ENCODE measurements around the gene ALKAL2. TPM values are rescaled to one million over a fixed set of nuclear protein-coding genes. Genes with fewer than 3 reads are reported as not detected.

The ALKAL2 gene
- total and polyA plus RNA-seq, 2 donors: 6.7 to 14.5 TPM

DNA sequence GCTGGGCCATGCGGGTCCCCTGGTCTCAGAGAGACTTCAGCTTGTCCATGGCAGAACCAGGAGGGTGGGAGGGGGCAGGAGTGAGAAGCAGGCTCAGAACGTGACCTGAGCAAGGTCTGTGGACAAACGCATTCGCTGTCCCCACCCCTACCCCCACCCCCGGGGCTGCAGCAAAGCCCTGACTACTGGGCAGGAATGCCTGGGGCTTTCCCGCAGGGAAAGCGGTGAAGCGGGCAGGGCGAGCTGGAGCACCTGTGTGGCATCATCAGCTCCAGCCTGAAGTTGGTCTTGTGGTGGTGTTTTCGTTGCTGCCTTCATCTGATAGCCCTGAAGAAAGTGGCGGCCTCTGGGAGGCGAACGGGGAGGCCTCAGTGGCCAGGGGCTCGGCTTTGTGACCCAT lies 26.1 kb upstream of the ALKAL2 start:
- Histone ChIP-seq H3K4me3 (ENCODE audit: low read depth, low read length) (no peak overlapping the region), H3K4me1 (ENCODE audit: insufficient read depth) (no peaks in the 10 kb centered on the region), H3K36me3 (ENCODE audit: insufficient read depth) (no peaks in the 10 kb centered on the region), H3K27ac (ENCODE audit: low read depth) (no peak overlapping the region)
- DNase-seq (ENCODE audit: extremely low spot score): no peak
- 73% methylated on average over 14 of the region's 14 CpGs for WGBS

- Histone ChIP-seq H3K4me1 (ENCODE audit: insufficient read depth) (no peaks in the 10 kb centered on the region), H3K4me3 (ENCODE audit: low read depth, low read length) (no peak overlapping the region), H3K36me3 (ENCODE audit: insufficient read depth) (no peaks in the 10 kb centered on the region), H3K27ac (ENCODE audit: low read depth) (no peak overlapping the region)
- DNase-seq (ENCODE audit: extremely low spot score): no peak
- WGBS: 69% methylated on average over 5 of the region's 5 CpGs
Measured at GRCh38 chr2:310994-311393, 23.1 kb upstream of the ALKAL2 start.

DNA sequence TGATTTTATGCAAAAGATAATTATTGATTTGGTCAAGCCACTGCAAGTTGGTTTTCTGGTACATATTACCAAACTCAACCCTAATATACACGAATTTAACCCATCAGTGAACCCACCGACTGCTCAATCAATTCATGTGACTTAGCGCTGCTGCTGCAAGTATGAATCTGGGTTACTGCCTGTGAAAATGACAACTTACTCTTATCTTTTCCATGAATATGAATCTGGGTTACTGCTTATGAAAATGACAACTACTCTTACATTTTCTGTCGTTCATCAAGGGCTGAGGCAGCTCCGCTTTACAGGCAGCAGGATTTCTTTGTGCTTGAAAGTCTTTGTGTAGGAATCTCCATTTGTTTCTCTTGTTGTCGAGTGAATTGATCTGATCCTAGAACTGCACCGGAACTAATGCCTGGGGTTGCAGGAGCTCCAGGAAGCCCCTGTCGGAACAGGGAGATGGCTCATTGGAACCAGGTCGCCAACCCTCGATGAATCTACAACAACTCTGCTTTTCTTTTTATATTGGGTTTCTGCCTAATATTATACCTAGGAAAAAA lies 22.1 kb upstream of the ALKAL2 start:
- 70% methylated on average over 10 of the region's 10 CpGs for WGBS
- Histone ChIP-seq H3K4me1 (ENCODE audit: insufficient read depth) (no peaks in the 10 kb centered on the region), H3K36me3 (ENCODE audit: insufficient read depth) (no peaks in the 10 kb centered on the region), H3K4me3 (ENCODE audit: low read depth, low read length) (no peak overlapping the region), H3K27ac (ENCODE audit: low read depth) (no peak overlapping the region)
- DNase-seq (ENCODE audit: extremely low spot score): no peak

- 47% methylated on average over 13 of the region's 13 CpGs for WGBS
- H3K4me3 ChIP-seq (ENCODE audit: low read depth, low read length): no peak overlapping the region
- DNase-seq (ENCODE audit: extremely low spot score): no peak
- no peak overlapping the region for H3K27ac ChIP-seq (ENCODE audit: low read depth)
- no peaks in the 10 kb centered on the region for H3K4me1 ChIP-seq (ENCODE audit: insufficient read depth)
- no peaks in the 10 kb centered on the region for H3K36me3 ChIP-seq (ENCODE audit: insufficient read depth)
Measured at GRCh38 chr2:309148-309953, 21.5 kb upstream of the ALKAL2 start.

GRCh38 chr2:305366-305765 lies 17.5 kb upstream of the ALKAL2 start:
- WGBS: 89% methylated on average over 9 of the region's 9 CpGs
- Histone ChIP-seq H3K4me3 (ENCODE audit: low read depth, low read length) (no peak overlapping the region), H3K36me3 (ENCODE audit: insufficient read depth) (no peaks in the 10 kb centered on the region), H3K4me1 (ENCODE audit: insufficient read depth) (no peaks in the 10 kb centered on the region), H3K27ac (ENCODE audit: low read depth) (no peak overlapping the region)
- no peak for DNase-seq (ENCODE audit: extremely low spot score)

DNA sequence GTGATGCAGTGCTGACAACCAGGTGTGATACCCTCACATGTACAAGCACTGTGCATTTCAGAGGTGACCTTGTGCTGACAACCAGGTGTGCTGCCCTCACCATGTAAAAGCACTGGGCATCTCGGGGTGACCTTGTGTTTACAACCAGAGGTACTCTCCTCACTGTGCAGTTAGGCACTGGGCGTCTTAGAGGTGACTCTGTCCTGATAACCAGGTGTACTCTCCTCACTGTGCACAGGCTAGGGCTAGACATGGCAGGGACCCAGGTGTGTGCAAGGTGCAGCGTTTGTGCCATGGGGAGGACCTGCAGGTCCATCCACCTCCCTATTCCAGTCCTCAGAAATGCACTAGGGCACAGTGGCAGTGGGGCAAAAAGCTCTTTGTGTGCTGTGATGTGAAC lies 8.5 kb upstream of the ALKAL2 start:
- Histone ChIP-seq H3K36me3 (ENCODE audit: insufficient read depth) (no peaks in the 10 kb centered on the region), H3K27ac (ENCODE audit: low read depth) (no peak overlapping the region), H3K4me3 (ENCODE audit: low read depth, low read length) (no peak overlapping the region), H3K4me1 (ENCODE audit: insufficient read depth) (no peaks in the 10 kb centered on the region)
- DNase-seq (ENCODE audit: extremely low spot score): no peak
- WGBS: 75% methylated on average over 3 of the region's 3 CpGs

GRCh38 chr2:295090-295489 lies 7.2 kb upstream of the ALKAL2 start:
- Histone ChIP-seq H3K4me3 (ENCODE audit: low read depth, low read length) (no peak overlapping the region), H3K36me3 (ENCODE audit: insufficient read depth) (no peaks in the 10 kb centered on the region), H3K4me1 (ENCODE audit: insufficient read depth) (no peaks in the 10 kb centered on the region), H3K27ac (ENCODE audit: low read depth) (no peak overlapping the region)
- WGBS: 78% methylated on average over 5 of the region's 5 CpGs
- no peak for DNase-seq (ENCODE audit: extremely low spot score)

- 7% methylated on average over 15 of the region's 15 CpGs for WGBS
- peak; percentile 40 for DNase-seq (ENCODE audit: extremely low spot score)
Measured at GRCh38 chr2:290090-290722, 2.3 kb upstream of the ALKAL2 start.

GRCh38 chr2:289362-290089 lies 1.6 kb upstream of the ALKAL2 start:
- Histone ChIP-seq H3K36me3 (ENCODE audit: insufficient read depth) (no peaks in the 10 kb centered on the region), H3K4me1 (ENCODE audit: insufficient read depth) (peaks cover 4% of the 10 kb centered on the region), H3K4me3 (ENCODE audit: low read depth, low read length) (peak overlapping the region; percentile 64), H3K27ac (ENCODE audit: low read depth) (no peak overlapping the region)
- 2% methylated on average over 60 of the region's 60 CpGs for WGBS
- no peak for DNase-seq (ENCODE audit: extremely low spot score)

More at GRCh38 chr2:290090-290722, 2.3 kb upstream of the ALKAL2 start:
- H3K4me3 ChIP-seq (ENCODE audit: low read depth, low read length): peak overlapping the region; percentile 64
- no peaks in the 10 kb centered on the region for H3K36me3 ChIP-seq (ENCODE audit: insufficient read depth)
- peaks cover 4% of the 10 kb centered on the region for H3K4me1 ChIP-seq (ENCODE audit: insufficient read depth)
- H3K27ac ChIP-seq (ENCODE audit: low read depth): no peak overlapping the region

GRCh38 chr2:288758-289361 lies 969 bp upstream of the ALKAL2 start:
- H3K27ac ChIP-seq (ENCODE audit: low read depth): no peak overlapping the region
- WGBS: 2% methylated on average over 38 of the region's 42 CpGs
- DNase-seq (ENCODE audit: extremely low spot score): no peak
- peak overlapping the region; percentile 64 for H3K4me3 ChIP-seq (ENCODE audit: low read depth, low read length)
- no peaks in the 10 kb centered on the region for H3K36me3 ChIP-seq (ENCODE audit: insufficient read depth)
- peaks cover 4% of the 10 kb centered on the region for H3K4me1 ChIP-seq (ENCODE audit: insufficient read depth)

- Histone ChIP-seq H3K36me3 (ENCODE audit: insufficient read depth) (no peaks in the 10 kb centered on the region), H3K27ac (ENCODE audit: low read depth) (no peak overlapping the region), H3K4me1 (ENCODE audit: insufficient read depth) (peaks cover 4% of the 10 kb centered on the region), H3K4me3 (ENCODE audit: low read depth, low read length) (peak overlapping the region; percentile 64)
- no peak for DNase-seq (ENCODE audit: extremely low spot score)
- under 1% methylated on average over 46 of the region's 46 CpGs for WGBS
Measured at GRCh38 chr2:287471-287885, 413 bp downstream of the ALKAL2 start.

DNA sequence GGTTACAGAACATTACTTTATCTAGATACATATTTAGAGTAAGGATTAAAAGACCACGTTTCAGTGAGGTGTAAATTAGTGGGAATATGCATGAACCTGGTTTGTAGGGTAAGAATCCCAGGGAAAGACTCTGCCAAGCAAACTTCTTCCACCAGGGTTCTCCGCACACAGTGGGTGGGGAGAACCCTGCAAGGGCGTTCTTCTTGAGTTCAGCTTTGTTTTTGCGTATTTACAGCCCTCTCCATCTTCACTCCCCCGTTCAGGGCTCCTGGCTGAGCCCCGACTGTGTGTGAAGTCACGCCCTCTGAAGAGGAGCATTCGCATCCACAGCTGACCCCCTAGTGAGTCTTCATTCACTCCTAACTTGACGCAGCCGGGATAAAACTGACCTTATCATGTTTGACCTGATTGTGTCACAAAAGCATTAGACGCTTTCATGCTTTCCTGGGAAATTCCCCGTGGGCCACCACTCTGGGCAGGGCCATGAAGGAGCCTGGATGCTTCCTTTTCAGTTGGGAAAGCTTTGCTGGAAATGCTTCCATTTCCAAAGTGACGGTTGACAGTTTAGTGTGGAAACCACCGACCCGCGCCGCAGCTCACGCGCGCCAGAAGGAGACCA lies 1.0 kb downstream of the ALKAL2 start:
- Histone ChIP-seq H3K4me1 (ENCODE audit: insufficient read depth) (peaks cover 4% of the 10 kb centered on the region), H3K27ac (ENCODE audit: low read depth) (no peak overlapping the region), H3K36me3 (ENCODE audit: insufficient read depth) (no peaks in the 10 kb centered on the region), H3K4me3 (ENCODE audit: low read depth, low read length) (peak overlapping the region; percentile 64)
- no peak for DNase-seq (ENCODE audit: extremely low spot score)
- 26% methylated on average over 20 of the region's 20 CpGs for WGBS

- 85% methylated on average over 6 of the region's 6 CpGs for WGBS
Measured at GRCh38 chr2:286035-286434, 1.9 kb downstream of the ALKAL2 start.

More at GRCh38 chr2:286035-286434, 1.9 kb downstream of the ALKAL2 start:
- no peak for DNase-seq (ENCODE audit: extremely low spot score)
- Histone ChIP-seq H3K27ac (ENCODE audit: low read depth) (no peak overlapping the region), H3K4me3 (ENCODE audit: low read depth, low read length) (no peak overlapping the region), H3K36me3 (ENCODE audit: insufficient read depth) (no peaks in the 10 kb centered on the region), H3K4me1 (ENCODE audit: insufficient read depth) (peaks cover 4% of the 10 kb centered on the region)
